ENCODE measurements around the gene FAM50B.

FAM50B gene

GRCh38 chr6:3899061-3899460 lies 49.9 kb downstream of the FAM50B start:
- DNase-seq, result no peak

GRCh38 chr6:3899970-3900439 lies 50.8 kb downstream of the FAM50B start:
- no peak for DNase-seq

Data from 8988T (cell line).